ENCODE data around the gene SYNE2. TPM values are rescaled to one million over a fixed set of nuclear protein-coding genes. Genes with fewer than 3 reads are reported as not detected.

The SYNE2 gene
- total RNA-seq, 4 donors from 2014 or later = 92.4 to 165 (median 98.3) TPM

DNA sequence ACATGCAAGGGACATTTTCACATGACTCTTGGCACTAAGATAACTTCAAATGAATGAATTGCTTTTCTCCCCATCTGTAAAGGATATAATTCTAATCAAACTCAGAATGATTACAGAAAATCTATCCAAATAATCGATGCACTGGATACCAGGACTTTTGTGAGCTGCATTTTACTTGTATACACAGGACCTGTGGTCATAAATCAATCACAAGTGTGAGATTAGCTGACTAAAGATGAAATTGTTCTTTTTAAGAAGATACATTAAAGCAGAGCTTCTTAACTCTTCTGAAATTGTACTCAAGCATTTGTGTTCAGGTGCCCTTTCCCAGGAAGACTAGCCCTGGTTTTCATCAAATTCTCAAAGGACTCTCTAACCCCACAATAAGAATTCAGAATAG is 375.1 kb downstream of the SYNE2 start:
- Histone ChIP-seq H3K36me3 (peaks cover 41 to 93% (median 66%) of the 10 kb centered on the region in 4 donors), H3K4me1 (peaks cover 0 to 4% (median 0%) of the 10 kb centered on the region in 4 donors), H3K9me3 (no peaks in the 10 kb centered on the region), H3K4me3 (no peak overlapping the region), H3K27ac (replicated peaks in 1 of 4) (no peak overlapping the region), H3K27me3 (no peaks in the 10 kb centered on the region)
- intact Hi-C loops (cut with DNase I) = no loop called here
- WGBS = 80% methylated on average over 1 of the region's 1 CpG
- TF ChIP-seq EP300 (IDR thresholded peaks at IDR 0.05) (no peak), POLR2A (IDR thresholded peaks at IDR 0.05; ENCODE audit: low read depth) (no peak), POLR2AphosphoS5 (IDR thresholded peaks at IDR 0.05) (no peak)
- TF ChIP-seq, protein P1, sequence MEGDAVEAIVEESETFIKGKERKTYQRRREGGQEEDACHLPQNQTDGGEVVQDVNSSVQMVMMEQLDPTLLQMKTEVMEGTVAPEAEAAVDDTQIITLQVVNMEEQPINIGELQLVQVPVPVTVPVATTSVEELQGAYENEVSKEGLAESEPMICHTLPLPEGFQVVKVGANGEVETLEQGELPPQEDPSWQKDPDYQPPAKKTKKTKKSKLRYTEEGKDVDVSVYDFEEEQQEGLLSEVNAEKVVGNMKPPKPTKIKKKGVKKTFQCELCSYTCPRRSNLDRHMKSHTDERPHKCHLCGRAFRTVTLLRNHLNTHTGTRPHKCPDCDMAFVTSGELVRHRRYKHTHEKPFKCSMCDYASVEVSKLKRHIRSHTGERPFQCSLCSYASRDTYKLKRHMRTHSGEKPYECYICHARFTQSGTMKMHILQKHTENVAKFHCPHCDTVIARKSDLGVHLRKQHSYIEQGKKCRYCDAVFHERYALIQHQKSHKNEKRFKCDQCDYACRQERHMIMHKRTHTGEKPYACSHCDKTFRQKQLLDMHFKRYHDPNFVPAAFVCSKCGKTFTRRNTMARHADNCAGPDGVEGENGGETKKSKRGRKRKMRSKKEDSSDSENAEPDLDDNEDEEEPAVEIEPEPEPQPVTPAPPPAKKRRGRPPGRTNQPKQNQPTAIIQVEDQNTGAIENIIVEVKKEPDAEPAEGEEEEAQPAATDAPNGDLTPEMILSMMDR (IDR thresholded peaks at IDR 0.05) = no peak
- no peak for DNase-seq (ENCODE audit: extremely low spot score)

DNA sequence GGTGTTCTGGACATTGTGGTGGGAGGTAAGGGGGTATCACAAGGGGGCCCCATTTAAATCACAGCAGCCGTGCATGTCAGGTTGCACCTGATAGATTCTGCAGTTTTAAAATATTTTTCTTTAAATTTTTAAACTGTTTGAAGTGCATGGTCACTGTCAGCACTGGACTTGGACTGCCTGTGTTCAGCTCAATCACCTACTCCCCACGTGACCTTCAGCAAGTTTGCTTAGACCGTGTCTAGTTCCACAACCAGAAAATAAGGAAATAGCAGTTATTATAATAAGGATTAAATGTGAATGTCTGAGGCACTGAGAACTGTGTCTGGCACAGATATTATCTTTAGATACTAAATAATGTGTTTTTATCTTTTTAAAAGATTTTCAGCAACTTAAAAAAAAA is 376.7 kb downstream of the SYNE2 start:
- H3K27me3 ChIP-seq = no peaks in the 10 kb centered on the region
- peaks cover 0 to 4% (median 0%) of the 10 kb centered on the region in 4 donors for H3K4me1 ChIP-seq
- H3K27ac ChIP-seq (replicated peaks in 1 of 4) = no peak overlapping the region
- no peak for DNase-seq (ENCODE audit: extremely low spot score)
- intact Hi-C loops (cut with DNase I) = no loop called here
- H3K9me3 ChIP-seq = no peaks in the 10 kb centered on the region
- WGBS = 91% methylated on average over 3 of the region's 3 CpGs
- peaks cover 24 to 78% (median 51%) of the 10 kb centered on the region in 4 donors for H3K36me3 ChIP-seq
- H3K4me3 ChIP-seq = no peak overlapping the region
- TF ChIP-seq, protein P1 (IDR thresholded peaks at IDR 0.05) = no peak
- TF ChIP-seq EP300 (IDR thresholded peaks at IDR 0.05) (no peak), POLR2AphosphoS5 (IDR thresholded peaks at IDR 0.05) (no peak), POLR2A (IDR thresholded peaks at IDR 0.05; ENCODE audit: low read depth) (no peak)

DNA sequence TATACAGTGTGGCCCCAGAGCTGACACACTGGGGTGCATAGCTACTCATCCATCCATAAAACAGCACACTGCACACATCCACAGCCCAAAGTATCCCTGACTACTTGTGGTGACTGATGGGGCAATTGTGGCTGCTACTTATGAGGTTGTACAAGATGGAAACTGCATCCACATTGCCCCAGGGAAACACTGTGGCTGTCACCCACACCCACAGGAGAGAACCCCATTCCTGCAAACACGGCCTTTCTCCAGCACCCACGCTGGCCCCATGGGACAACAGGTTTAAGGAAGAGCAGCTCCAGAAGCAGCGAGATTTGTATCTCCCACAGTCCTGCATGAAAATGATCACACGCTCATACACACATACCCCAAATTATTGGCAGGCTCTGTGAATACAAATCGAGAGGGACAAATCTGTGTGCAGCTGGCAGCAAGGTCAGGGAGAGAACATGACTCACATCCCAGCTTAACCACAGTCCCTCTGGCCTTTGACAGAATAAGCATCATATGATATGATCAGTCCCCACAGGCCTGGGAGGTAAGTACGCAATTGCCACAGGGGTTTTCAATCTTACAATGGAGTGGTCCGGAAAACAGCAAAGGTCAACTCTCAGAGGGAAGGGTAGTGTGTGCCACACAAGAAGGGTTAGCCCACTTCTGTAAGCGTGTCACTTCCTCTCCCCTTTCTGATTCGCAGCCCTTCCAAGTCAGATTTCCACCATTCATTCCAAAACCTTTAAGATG is 379.5 kb downstream of the SYNE2 start:
- Histone ChIP-seq H3K27ac (replicated peaks in 1 of 4) (no peak overlapping the region), H3K36me3 (peaks cover 4 to 50% (median 25%) of the 10 kb centered on the region in 4 donors), H3K9me3 (no peaks in the 10 kb centered on the region), H3K4me3 (no peak overlapping the region), H3K4me1 (peaks cover 0 to 4% (median 0%) of the 10 kb centered on the region in 4 donors), H3K27me3 (no peaks in the 10 kb centered on the region)
- intact Hi-C loops (cut with DNase I) = no loop called here
- TF ChIP-seq POLR2AphosphoS5 (IDR thresholded peaks at IDR 0.05) = no peak
- no peak for TF ChIP-seq EP300 (IDR thresholded peaks at IDR 0.05)
- TF ChIP-seq, protein P1 (IDR thresholded peaks at IDR 0.05) = no peak
- TF ChIP-seq POLR2A (IDR thresholded peaks at IDR 0.05; ENCODE audit: low read depth) = no peak
- no peak for DNase-seq (ENCODE audit: extremely low spot score)
- WGBS = 81% methylated on average over 8 of the region's 9 CpGs

DNA sequence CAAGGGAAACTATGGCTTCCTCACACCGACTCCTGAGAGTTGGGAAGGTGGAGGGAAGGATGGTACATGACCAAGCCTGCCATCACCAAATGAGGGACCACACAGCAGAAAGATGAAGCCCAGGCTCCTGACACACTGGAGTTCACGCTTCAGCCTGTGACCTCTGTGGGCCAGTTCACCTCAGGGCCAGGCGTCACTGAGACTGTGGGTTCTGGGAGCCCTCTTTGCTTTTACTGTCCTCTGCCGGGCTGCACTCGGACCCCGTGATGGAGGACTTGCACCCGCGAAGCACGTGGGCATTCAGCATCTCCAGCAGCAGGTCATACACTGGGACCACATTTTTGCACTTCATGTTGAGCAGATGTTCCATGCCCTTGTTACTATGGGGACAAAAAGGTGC is 380.1 kb downstream of the SYNE2 start:
- H3K27ac ChIP-seq (replicated peaks in 1 of 4) = no peak overlapping the region
- peaks cover 0 to 4% (median 0%) of the 10 kb centered on the region in 4 donors for H3K4me1 ChIP-seq
- TF ChIP-seq, protein P1 (IDR thresholded peaks at IDR 0.05) = no peak
- TF ChIP-seq EP300 (IDR thresholded peaks at IDR 0.05) = no peak
- no peak for TF ChIP-seq POLR2A (IDR thresholded peaks at IDR 0.05; ENCODE audit: low read depth)
- TF ChIP-seq POLR2AphosphoS5 (IDR thresholded peaks at IDR 0.05) = no peak
- 93% methylated on average over 9 of the region's 9 CpGs for WGBS
- intact Hi-C loops (cut with DNase I) = no loop called here
- H3K27me3 ChIP-seq = no peaks in the 10 kb centered on the region
- DNase-seq (ENCODE audit: extremely low spot score) = no peak
- H3K4me3 ChIP-seq = no peak overlapping the region
- H3K9me3 ChIP-seq = no peaks in the 10 kb centered on the region
- peaks cover 0 to 44% (median 19%) of the 10 kb centered on the region in 4 donors for H3K36me3 ChIP-seq

Measured in esophagus muscularis mucosa (tissue), 4 donors.